HPDE6-E6E7 (cell line): ENCODE data around the gene PGLYRP1.

Experiments
- DNase-seq: peaks from one replicate; pipeline ENCODE4 v3.0.0; 2011; ENCODE audit warnings: missing footprints; ENCODE audit errors: extremely low spot score

Gene PGLYRP1

DNA sequence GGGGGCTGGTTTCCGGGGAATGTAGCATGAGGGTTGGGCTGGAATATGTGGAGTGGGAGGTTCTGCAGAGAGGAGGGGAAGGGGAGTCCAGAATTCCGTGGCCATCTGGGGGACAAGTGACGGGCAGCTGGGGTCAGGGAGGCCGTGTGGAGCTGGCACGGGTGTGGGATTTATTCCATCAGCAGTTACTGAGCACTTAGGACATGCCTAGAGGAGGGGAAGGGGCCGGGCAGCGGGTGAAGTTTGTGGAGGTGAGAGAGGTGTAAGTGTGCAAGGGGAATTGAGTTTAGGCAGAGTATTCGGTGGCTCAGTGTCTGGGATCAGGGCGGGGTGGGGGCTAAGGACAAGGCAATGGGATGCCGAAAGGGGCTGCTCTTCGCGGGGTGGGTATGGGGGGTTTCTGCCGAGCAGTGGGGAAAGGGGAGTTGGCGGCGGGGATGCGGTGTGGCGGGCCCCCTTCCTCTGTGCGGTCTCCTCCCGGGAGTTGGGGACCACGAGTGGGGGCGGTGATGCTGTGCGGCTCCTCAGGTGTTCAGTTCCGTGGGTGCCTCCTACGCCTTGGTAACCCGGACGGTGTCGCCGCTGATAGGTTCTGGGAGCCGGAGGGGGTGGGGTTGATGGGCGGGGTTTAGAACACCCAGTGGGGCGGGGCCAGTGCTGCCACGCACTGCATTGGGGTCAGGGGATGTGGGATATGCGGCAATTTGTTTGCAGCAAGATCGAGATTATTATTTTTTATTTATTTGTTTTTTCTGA is 22.2 kb downstream of the PGLYRP1 start:
- DNase-seq = no peak

- no peak for DNase-seq
These were observed 23.2 kb downstream of the PGLYRP1 start for GRCh38 chr19:45999653-46000121.

DNA sequence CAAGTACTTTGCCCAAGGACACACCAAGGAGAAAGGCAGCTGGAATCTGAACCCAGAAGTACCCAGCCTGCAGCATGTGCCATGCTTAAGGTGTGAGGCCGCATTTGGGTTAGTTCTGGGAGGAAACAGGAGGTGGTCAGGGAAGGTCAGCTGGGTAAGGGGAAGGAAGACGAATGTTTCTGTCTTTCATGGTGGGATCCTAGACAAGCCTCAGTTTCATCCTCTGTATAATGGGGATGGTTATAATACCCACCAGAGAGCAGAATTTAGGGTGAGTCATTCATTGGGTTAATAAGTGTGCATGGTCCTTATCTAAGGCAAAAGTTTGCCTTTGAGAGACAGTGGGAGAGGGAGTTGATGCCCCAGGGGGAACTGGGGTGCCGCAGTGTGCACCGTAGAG is 24.0 kb downstream of the PGLYRP1 start:
- DNase-seq = no peak

DNA sequence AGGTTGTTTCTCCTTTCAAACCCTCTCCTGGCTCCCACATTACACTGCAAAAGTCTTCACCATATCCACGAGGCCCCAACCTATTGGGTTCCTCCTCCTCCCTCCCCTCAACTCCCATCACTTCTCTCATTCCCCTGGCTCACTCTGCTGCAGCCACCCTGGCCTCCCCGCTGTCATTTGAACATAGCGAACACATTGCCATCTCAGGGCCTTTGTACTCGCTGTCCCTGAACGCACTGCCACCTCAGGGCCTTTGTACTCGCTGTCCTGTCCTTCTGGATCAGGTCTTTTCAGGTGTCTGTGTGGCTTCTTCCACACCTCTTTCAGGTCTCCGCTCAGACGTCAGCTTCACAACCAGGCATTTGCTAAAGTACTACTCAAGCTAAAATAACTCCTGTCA is 25.9 kb downstream of the PGLYRP1 start:
- no peak for DNase-seq

- DNase-seq = no peak
These were observed 27.0 kb downstream of the PGLYRP1 start for GRCh38 chr19:45995715-45996385.

DNA sequence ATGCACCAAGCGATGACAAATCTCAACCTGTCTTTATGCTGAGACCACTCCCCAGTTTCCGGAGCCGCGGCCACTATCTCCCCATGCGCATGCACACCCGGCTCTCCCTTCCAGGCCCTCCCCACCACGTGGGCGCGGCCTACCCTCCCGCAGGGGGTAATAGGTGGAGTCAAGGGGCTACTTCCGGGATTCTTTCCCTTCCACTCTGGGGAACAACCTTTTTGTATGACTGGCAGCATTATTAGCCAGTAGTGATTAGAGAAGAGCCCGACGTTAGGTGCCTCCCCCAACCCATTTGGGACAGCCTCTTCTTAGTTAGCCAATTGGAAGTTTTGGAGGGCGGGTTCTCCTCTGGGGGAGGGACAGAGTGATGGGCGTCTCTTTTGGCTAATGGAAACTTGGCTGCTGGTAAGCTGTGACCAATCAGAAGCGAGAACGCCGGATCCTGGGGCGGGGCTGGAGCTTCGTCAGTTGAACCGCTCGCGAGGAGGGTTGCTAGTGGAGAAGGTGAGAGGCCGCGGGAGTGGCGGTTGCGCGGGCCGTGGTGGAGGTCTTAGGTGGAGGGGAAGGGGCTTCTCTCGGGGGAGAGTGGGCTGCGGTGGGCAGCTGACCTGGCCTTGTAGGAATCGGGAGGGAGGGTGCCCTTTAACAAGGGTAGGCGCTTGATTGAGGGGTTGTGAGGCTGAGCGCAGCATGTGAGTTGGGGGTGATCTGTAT is 27.7 kb downstream of the PGLYRP1 start, which contains the start of gene CCDC61:
CCDC61 (plus strand) TSS at position 470 of the 717 bp plus-strand sequence. CDS start 7,552 bp downstream, outside the sequence.
- DNase-seq = peak; percentile 99

GRCh38 chr19:45994456-45994997 is 28.3 kb downstream of the PGLYRP1 start:
- no peak for DNase-seq

GRCh38 chr19:45990113-45990728 is 32.6 kb downstream of the PGLYRP1 start:
- no peak for DNase-seq

- DNase-seq = no peak
These were observed 37.5 kb downstream of the PGLYRP1 start for GRCh38 chr19:45985321-45985720.

DNA sequence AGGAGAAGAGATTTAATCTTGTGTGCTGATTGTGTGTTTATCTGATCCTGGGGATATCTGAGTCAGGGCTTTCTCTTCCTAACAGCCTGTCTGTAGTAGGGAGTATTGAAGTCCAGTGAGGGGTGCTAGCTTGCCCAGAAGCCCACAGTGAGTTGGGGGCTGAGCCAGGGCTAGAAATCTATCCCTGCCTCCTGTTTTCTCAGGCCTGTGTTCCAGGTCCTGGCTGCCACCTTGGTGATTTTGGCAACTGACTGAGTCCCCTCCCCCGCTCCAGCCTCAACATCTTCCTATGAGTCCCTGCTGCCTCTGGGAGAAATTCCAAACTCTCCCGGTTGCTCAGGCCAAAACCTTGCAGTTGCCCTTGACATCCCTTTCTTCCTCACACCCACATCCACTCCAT is 41.5 kb downstream of the PGLYRP1 start:
- DNase-seq = no peak

DNA sequence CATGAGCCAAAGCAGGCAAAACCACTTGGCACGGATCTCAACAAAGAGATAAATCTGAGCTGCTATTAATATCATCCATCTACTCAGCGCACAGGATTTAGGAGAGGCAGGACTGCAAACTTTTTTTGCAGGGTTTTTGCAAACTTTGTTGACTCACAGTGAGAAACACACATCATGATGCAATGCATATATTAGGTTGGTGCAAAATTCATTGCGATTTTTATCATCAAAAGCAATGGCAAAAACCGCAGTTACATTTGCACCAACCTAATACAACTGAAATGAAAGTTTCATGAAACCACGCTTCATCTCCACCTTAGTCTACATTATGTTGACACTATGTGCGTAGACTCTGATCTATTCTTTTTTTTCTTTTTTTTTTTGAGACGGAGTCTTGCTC is 44.7 kb downstream of the PGLYRP1 start:
- DNase-seq = no peak

DNA sequence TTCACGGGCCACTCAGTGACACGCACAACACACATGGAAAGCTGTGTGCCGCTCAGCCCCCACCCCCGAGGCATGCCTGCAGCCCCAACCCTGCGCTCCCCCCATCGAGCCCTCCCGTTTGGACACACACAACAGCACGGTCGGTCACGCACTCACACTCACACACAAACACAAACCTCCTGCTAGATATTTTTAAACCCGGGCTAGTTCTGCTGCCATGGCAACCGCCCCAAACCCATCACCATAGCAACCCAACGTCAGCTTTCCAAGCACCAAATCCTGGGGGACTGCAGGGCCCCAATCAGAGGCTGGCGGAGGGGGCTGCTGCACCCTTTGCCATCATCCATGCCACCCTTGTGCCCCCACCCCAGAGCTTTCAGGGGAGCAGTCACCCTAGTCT is 46.7 kb downstream of the PGLYRP1 start:
- DNase-seq = no peak

DNA sequence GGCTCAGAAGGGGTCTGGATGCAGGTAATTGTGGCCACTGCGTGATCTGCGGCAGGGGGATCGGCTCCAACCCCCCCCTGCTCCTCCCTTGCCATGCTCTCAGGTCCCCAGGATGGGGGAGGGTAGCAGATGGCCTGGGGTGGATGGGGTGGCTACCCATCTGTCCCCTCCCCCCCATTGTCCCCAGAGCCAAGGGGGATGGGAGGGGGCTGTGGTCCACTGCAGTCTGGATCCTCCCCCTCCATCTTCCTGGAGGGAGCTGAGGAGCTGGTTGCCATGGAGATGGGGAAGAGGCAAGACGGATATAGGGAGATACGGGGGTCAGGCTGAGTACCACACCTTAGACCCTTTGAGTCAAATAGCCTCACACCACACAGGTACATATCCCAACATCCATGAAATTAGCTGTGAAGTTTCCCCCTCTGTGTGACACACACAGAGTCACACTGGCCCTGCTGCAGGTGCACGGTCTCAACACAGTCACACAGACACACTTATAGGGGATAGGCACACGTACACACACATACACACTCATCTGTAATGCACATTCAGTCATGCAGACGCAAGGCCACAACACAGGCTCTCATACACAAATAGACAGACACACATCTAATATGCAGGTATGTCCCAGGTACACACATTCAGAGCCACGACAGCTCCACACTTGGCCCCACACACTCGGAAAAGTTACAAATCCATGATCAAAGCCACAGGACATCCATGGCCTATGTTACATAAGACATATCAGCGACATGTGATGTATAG is 47.4 kb downstream of the PGLYRP1 start:
- no peak for DNase-seq

DNA sequence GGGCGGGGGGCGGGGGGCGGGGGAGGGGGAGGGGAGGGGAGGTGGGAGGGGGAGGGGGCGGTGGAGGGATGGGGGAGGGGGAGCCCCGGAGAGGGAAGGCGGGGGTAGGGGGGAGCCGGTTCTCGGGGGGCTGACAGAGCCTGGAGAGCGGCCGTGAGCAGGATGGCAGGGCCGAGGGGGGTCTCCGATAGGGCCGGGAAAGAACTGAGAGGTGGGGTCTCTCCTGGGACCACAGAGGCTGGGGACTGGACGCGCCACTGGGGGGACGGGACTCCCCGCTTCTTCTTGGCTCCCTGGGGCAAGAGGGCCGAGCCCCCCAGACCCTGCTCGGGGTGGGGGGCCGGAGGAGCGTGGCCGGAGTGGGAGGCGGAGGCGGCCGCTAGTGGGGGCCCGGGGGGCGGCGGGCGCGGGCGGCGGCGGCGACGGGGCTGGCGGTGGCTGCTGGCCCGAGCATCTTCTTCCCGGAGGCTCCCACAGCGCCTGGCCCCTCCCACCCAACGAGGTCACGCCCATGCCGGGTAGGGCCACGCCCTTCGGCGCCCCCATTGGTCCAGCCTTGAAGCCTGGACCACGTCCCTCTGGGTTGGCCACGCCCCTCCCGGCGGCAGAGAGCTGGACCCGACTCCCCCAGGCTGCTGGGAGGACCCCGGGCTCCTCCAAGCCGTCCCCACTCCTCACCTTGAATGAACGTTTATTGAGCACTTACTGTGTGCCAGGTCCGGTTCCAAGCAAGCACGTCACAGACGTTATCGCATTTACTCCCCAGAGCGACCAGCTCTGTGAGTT is 49.1 kb downstream of the PGLYRP1 start, which contains the start of gene NOVA2:
NOVA2 (minus strand) TSS at position 313 of the 786 bp plus-strand sequence. CDS start 514 bp downstream, outside the sequence.
- no peak for DNase-seq

- no peak for DNase-seq
These were observed 49.8 kb downstream of the PGLYRP1 start for GRCh38 chr19:45972947-45973540.

DNA sequence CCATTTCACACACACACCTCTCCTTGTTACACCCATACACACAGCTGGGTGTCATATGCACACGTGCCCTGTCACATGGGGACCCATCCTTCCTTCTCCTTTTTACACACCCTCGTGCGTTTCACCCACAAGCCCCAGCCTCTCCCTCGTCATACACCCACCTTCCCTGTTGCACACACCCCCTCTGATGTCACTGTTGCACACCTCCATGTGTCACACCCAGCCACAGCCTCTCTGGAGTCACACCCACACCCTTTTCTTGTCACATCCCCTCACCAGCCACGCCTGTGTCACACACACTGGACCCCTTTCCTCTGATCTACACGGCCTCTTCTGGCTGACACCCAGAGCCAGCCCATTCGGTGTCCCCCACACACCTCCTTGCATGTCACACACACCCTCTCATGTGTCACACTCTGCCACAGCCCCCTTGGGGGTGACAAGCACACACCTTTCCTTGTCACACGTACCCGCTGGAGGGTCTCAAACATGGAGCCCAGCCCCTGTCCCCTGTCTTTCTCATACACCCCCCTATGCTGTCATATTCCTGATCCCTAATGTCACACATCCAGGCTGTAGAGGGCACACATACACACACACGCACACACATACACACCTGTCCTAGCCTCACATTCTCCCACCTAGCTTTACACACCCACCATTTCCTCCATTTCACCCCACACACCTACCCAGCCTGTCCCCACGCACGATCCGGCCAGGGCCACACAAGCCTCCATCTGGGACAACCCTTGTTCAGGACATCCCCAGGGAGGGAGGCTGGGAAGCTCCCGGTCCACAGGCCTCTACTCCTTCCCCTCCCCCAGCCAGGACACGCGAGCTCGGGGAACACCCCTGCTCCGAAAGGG is 50.5 kb downstream of the PGLYRP1 start:
- DNase-seq = no peak

DNA sequence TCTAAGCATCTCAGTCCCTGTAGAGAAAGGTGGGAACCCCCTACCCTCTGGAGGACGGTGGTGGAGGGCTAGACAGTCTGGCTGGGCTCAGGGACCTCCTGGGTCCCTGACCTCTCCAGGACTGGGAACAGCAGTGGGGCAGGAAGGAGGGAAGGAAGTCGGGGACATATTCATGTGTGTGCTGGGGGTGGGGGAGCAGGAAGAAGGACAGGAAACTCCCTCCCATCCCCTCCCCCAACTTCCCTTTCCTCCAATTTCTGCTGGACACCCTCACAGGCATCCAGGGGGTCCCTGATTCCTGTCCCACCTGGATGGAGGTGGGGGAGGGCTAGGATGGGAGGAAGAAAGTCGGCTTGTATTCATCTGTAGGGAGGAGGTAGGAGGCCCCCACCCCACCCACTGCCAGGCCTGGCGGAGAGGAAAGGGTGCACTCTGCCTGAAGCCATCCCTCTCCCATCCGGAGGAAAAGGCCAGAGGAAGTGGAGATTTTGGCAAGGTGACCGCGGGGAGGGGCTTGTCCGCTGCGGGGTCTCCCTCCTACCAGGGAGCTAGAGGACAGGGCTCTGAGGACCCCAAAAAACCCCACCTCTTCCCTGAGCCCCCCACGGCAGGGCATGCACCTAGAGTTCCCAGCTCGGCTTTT is 51.5 kb downstream of the PGLYRP1 start:
- DNase-seq = no peak

- no peak for DNase-seq
These were observed 53.2 kb downstream of the PGLYRP1 start for GRCh38 chr19:45969676-45970075.
